ENCODE measurements around the gene NDUFB10.

GRCh38 chr16:1938316-1938715 lies 21.0 kb upstream of the NDUFB10 start:
- TF ChIP-seq CTCF (IDR thresholded peaks at IDR 0.05; ENCODE audit: low read length), result no peak
- no peak for TF ChIP-seq EZH2 (IDR thresholded peaks at IDR 0.05; ENCODE audit: borderline replicate concordance, low read length)
